MCF 10A (cell line): ENCODE measurements around the gene SPG21. TPM values are rescaled to one million over a fixed set of nuclear protein-coding genes. Genes with fewer than 3 reads are reported as not detected.
"Not testable (repeated sequence)": the region's sequence is repeated elsewhere in the genome, so short reads cannot be mapped to it uniquely, and the experiment has no call there.

Experiments
- BruUV-seq: library from RNA; stranded (reverse); fragments of 400-500 nt; replicated peaks from 2 replicates; lab custom pipeline; 2021; lab: Mats Ljungman, UMichigan
- CTCF ChIA-PET: fragments of 300-600 bp; sonication (Branson Sonifier 250); formaldehyde crosslinking; extraction: SDS; loops from one replicate; lab custom pipeline; 2021; ENCODE audit warnings: antibody characterized with exemption, inconsistent platforms; lab: Yijun Ruan, JAX
- POLR2A ChIA-PET: fragments of 300-600, 350-650 bp; sonication (Branson Sonifier 250); formaldehyde crosslinking; extraction: SDS; loops from one replicate; lab custom pipeline; 2020; ENCODE audit warnings: antibody characterized with exemption, inconsistent platforms; lab: Yijun Ruan, JAX
- DNase-seq: peaks from one replicate; pipeline ENCODE4 v3.0.0-alpha.2; 2018; ENCODE audit not compliant: unreplicated experiment
- H3K27ac Mint-ChIP-seq: one replicate; pipeline ENCODE4 v1.8.0; 2022; ENCODE audit warnings: mild to moderate bottlenecking, low read depth, mixed read lengths; ENCODE audit not compliant: unreplicated experiment
- H3K27me3 Mint-ChIP-seq: one replicate; pipeline ENCODE4 v1.8.0; 2022; ENCODE audit warnings: mixed read lengths; ENCODE audit not compliant: insufficient read depth, unreplicated experiment
- H3K36me3 Mint-ChIP-seq: one replicate; pipeline ENCODE4 v1.8.0; 2022; ENCODE audit warnings: mild to moderate bottlenecking, moderate library complexity, mixed read lengths; ENCODE audit not compliant: insufficient read depth, unreplicated experiment
- H3K4me1 Mint-ChIP-seq: one replicate; pipeline ENCODE4 v1.8.0; 2022; ENCODE audit warnings: mixed read lengths; ENCODE audit not compliant: insufficient read depth, unreplicated experiment
- H3K4me3 Mint-ChIP-seq: one replicate; pipeline ENCODE4 v1.8.0; 2022; ENCODE audit warnings: mild to moderate bottlenecking, moderate library complexity, mixed read lengths; ENCODE audit not compliant: unreplicated experiment
- H3K9me3 Mint-ChIP-seq: one replicate; pipeline ENCODE4 v1.8.0; 2022; ENCODE audit warnings: mixed read lengths; ENCODE audit not compliant: unreplicated experiment
- CTCF ChIP-seq: fragments of 200-600 bp; IDR thresholded peaks from one replicate; pipeline ENCODE4 v1.8.0; 2022; ENCODE audit warnings: antibody characterized with exemption, mild to moderate bottlenecking; ENCODE audit not compliant: unreplicated experiment
- intact Hi-C: fragments of 100-400 bp; cut with micrococcal nuclease; formaldehyde crosslinking; loops from 2 replicates; pipeline ENCODE4 v1.14.1; 2022
- total RNA-seq: library from RNA; stranded (reverse); gene quantifications from 2 replicates; pipeline ENCODE4 v1.2.3, GENCODE V29; 2022

Gene SPG21
- total RNA-seq, 1 experiment from 2014 or later: 63.1 TPM

- Mint-ChIP-seq H3K4me3 (no peak overlapping the region), H3K27ac (no peak overlapping the region), H3K9me3 (no peaks in the 10 kb centered on the region), H3K4me1 (peaks cover 27% of the 10 kb centered on the region), H3K27me3 (no peaks in the 10 kb centered on the region), H3K36me3 (peaks cover 32% of the 10 kb centered on the region)
- no peak for DNase-seq
- ChIA-PET POLR2A (interaction anchor here (1.3 to 3.2 kb wide), 2 partner anchors 14 to 37 kb away, joined by 3 to 12 read pairs; partner anchors contain the start of gene SPG21), CTCF (interaction anchor here (0.5 kb wide), 1 partner anchor 20 kb away, joined by 3 read pairs; no protein-coding TSS in a partner anchor)
- no peak for TF ChIP-seq CTCF
- no TSS peak for BruUV-seq
- intact Hi-C loops: no loop called here
These were observed 37.0 kb upstream of the SPG21 start for GRCh38 chr15:65026756-65027155.

GRCh38 chr15:65021488-65021887 lies 31.8 kb upstream of the SPG21 start:
- H3K36me3 Mint-ChIP-seq: peaks cover 77% of the 10 kb centered on the region
- intact Hi-C loops: no loop called here
- H3K9me3 Mint-ChIP-seq: no peaks in the 10 kb centered on the region
- no peak overlapping the region for H3K4me3 Mint-ChIP-seq
- ChIA-PET POLR2A (no interaction called here), CTCF (no interaction called here)
- peaks cover 17% of the 10 kb centered on the region for H3K4me1 Mint-ChIP-seq
- no peaks in the 10 kb centered on the region for H3K27me3 Mint-ChIP-seq
- BruUV-seq: no TSS peak
- TF ChIP-seq CTCF: no peak
- DNase-seq: no peak
- H3K27ac Mint-ChIP-seq: no peak overlapping the region

GRCh38 chr15:65020419-65020818 lies 30.7 kb upstream of the SPG21 start:
- POLR2A ChIA-PET: interaction anchor here (0.6 to 1.5 kb wide), 3 partner anchors 9 to 169 kb away, joined by 3 to 4 read pairs (median 3); no protein-coding TSS in a partner anchor
- BruUV-seq: no TSS peak
- intact Hi-C loops: no loop called here

GRCh38 chr15:65011198-65011597 lies 21.5 kb upstream of the SPG21 start:
- H3K36me3 Mint-ChIP-seq: peaks cover 76% of the 10 kb centered on the region
- H3K27ac Mint-ChIP-seq, H3K9me3 Mint-ChIP-seq, H3K4me1 Mint-ChIP-seq, BruUV-seq, H3K27me3 Mint-ChIP-seq, DNase-seq, H3K4me3 Mint-ChIP-seq, intact Hi-C loops: not testable (repeated sequence)
- CTCF ChIA-PET: interaction anchor here (0.7 kb wide), 1 partner anchor 174 kb away, joined by 4 read pairs; no protein-coding TSS in a partner anchor
- POLR2A ChIA-PET: interaction anchor here (0.9 to 1.0 kb wide), 3 partner anchors 9 to 22 kb away, joined by 3 to 4 read pairs (median 3); partner anchors contain the start of gene SPG21

More at GRCh38 chr15:65020419-65020818, 30.7 kb upstream of the SPG21 start:
- no peaks in the 10 kb centered on the region for H3K27me3 Mint-ChIP-seq
- no peak for DNase-seq
- no peak overlapping the region for H3K27ac Mint-ChIP-seq
- H3K4me1 Mint-ChIP-seq: peaks cover 10% of the 10 kb centered on the region
- H3K36me3 Mint-ChIP-seq: peaks cover 80% of the 10 kb centered on the region
- no peak overlapping the region for H3K4me3 Mint-ChIP-seq
- no peaks in the 10 kb centered on the region for H3K9me3 Mint-ChIP-seq
- no peak for TF ChIP-seq CTCF
- CTCF ChIA-PET: interaction anchor here (1.3 kb wide), 1 partner anchor 35 kb away, joined by 3 read pairs; no protein-coding TSS in a partner anchor
